GM06990 (cell line): ENCODE measurements around the gene CDC14A.

Experiments used
- DNase-seq: peaks from one replicate; pipeline ENCODE4 v3.0.0-alpha.2; 2011; ENCODE audit not compliant: insufficient read length; ENCODE audit errors: extremely low read depth
- H3K27me3 ChIP-seq: replicated peaks from 2 replicates; pipeline ENCODE4 v1.6.0; 2011; ENCODE audit warnings: low read length; ENCODE audit not compliant: control insufficient read depth, insufficient read depth
- H3K36me3 ChIP-seq: 2 replicates; pipeline ENCODE4 v1.5.1; 2011; ENCODE audit warnings: low read length; ENCODE audit not compliant: control insufficient read depth, insufficient read depth
- H3K4me3 ChIP-seq: replicated peaks from 2 replicates; pipeline ENCODE4 v1.5.1; 2011; ENCODE audit warnings: low read depth, mild to moderate bottlenecking, control low read depth, low read length
- CTCF ChIP-seq: IDR thresholded peaks from 2 replicates; pipeline ENCODE4 v1.5.1; 2011; ENCODE audit warnings: low read length, control low read depth, mild to moderate bottlenecking, inconsistent platforms; ENCODE audit not compliant: insufficient read depth, poor library complexity, severe bottlenecking

Gene CDC14A

DNA sequence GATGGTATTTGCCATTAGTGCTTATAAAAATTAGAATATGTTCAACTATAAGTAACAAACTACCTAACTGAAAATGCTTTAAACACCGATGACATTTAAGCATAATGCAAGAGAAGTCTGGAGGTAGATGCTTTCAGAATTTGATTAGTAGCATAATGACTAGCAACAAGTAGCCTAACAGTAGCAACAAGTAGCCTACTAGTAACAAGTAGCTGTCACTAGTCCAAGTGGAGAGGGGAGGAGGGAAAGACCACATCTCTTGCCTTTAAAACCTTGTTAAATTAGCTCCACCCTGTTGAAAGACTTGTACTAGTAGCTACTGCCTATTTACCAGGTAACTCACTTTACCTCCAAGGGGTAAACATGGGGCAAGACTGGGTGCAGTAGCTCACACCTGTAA lies 193.5 kb downstream of the CDC14A start:
- no peak for TF ChIP-seq CTCF

GRCh38 chr1:100552031-100552430 lies 199.7 kb downstream of the CDC14A start:
- Histone ChIP-seq H3K4me3 (no peak overlapping the region), H3K27me3 (no peaks in the 10 kb centered on the region), H3K36me3 (no peaks in the 10 kb centered on the region)
- no peak for TF ChIP-seq CTCF
- DNase-seq, result no peak

More for the DNA sequence above, 193.5 kb downstream of the CDC14A start:
- H3K36me3 ChIP-seq, result no peaks in the 10 kb centered on the region
- no peaks in the 10 kb centered on the region for H3K27me3 ChIP-seq
- no peak overlapping the region for H3K4me3 ChIP-seq
- no peak for DNase-seq

- no peak overlapping the region for H3K4me3 ChIP-seq
- H3K27me3 ChIP-seq, result no peaks in the 10 kb centered on the region
Measured at GRCh38 chr1:100552922-100553321, 200.6 kb downstream of the CDC14A start.

DNA sequence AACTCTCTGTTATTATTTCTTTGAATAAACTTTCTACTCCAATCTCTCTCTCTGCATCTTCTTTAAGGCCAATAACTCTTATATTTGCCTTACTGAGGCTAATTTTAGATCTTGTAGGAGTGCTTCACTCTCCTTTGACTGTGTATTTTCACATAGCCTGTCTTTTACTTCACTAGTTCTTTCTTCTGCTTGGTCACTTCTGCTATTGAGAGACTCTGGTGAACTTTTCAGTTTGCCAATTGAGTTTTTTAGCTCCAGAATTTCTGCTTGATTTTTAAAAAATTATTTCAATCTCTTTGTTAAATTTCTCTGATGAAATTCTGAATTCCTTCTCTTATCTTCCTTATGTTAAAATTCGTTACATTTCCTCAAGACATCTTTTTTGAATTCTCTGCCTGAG lies 203.9 kb downstream of the CDC14A start:
- Histone ChIP-seq H3K27me3 (no peaks in the 10 kb centered on the region), H3K36me3 (no peaks in the 10 kb centered on the region), H3K4me3 (no peak overlapping the region)
- no peak for TF ChIP-seq CTCF
- no peak for DNase-seq

More at GRCh38 chr1:100552922-100553321, 200.6 kb downstream of the CDC14A start:
- DNase-seq, result no peak
- H3K36me3 ChIP-seq, result no peaks in the 10 kb centered on the region
- no peak for TF ChIP-seq CTCF

DNA sequence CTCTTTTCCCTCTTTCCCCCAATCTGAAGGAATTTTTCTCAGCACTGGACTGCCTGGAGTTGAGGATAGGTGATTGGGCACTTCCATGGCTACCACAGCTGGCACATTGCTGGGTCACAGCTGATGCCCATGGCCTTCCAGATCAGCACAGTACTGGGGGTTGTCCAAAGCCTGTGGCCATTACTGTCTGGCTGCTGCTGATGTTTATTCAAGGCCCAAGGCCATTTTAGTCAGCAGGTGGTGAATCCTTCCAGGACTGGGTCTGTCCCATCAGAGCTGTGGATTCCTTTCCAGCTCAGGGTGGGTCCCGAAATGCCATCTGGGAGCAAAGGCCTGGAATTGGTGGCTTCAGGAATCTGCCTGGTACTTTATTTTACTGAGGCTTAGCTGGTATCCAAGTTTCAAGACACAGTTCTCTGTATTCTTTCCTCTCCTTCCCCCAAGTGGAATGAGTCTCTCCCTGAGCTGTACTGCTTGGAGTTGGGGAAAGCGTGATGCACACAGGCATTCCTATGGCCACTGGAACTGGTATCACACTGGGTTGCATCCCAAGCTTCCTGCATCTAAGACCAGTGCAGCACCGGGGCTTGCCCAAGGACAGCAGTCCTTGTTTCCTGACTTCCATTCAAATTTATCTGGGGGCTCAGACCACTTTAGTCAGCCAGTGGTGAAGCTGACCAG lies 204.8 kb downstream of the CDC14A start:
- TF ChIP-seq CTCF, result no peak
- no peak for DNase-seq
- H3K4me3 ChIP-seq, result no peak overlapping the region
- no peaks in the 10 kb centered on the region for H3K36me3 ChIP-seq
- H3K27me3 ChIP-seq, result no peaks in the 10 kb centered on the region

GRCh38 chr1:100557606-100557953 lies 205.3 kb downstream of the CDC14A start:
- H3K4me3 ChIP-seq, result no peak overlapping the region
- no peaks in the 10 kb centered on the region for H3K27me3 ChIP-seq
- TF ChIP-seq CTCF, result no peak
- no peak for DNase-seq
- no peaks in the 10 kb centered on the region for H3K36me3 ChIP-seq
